ACHN (cell line): ENCODE measurements around the gene VAX1.
"Not testable (repeated sequence)": the region's sequence is repeated elsewhere in the genome, so short reads cannot be mapped to it uniquely, and the experiment has no call there.

Experiments
- DNase-seq: peaks from one replicate; pipeline ENCODE4 v3.0.0-alpha.2; 2015
- in situ Hi-C: cut with HindIII; loops from 2 replicates; pipeline ENCODE4 v1.10.0; 2017; ENCODE audit warnings: low sequenced_read_pairs, low pct_ligation_motif_present, low pct_unique_long_range_greater_than_20kb

The VAX1 gene

GRCh38 chr10:117138838-117139580, 939 bp upstream of the VAX1 start:
- no peak for DNase-seq
- in situ Hi-C loops = no loop called here

GRCh38 chr10:117137031-117137910, 799 bp downstream of the VAX1 start:
- in situ Hi-C loops = no loop called here
- DNase-seq = peak; percentile 61

- DNase-seq = no peak
- in situ Hi-C loops = no loop called here
Measured at GRCh38 chr10:117136391-117136975, 1.6 kb downstream of the VAX1 start.

- in situ Hi-C loops = no loop called here
- no peak for DNase-seq
Measured at GRCh38 chr10:117135480-117136140, 2.5 kb downstream of the VAX1 start.

GRCh38 chr10:117135026-117135372, 3.1 kb downstream of the VAX1 start:
- DNase-seq = no peak
- in situ Hi-C loops = no loop called here

- no peak for DNase-seq
Measured at GRCh38 chr10:117134306-117135025, 3.6 kb downstream of the VAX1 start.

GRCh38 chr10:117134056-117134305, 4.1 kb downstream of the VAX1 start:
- in situ Hi-C loops = no loop called here
- DNase-seq = no peak

More at GRCh38 chr10:117134306-117135025, 3.6 kb downstream of the VAX1 start:
- in situ Hi-C loops = no loop called here

GRCh38 chr10:117133273-117134055, 4.6 kb downstream of the VAX1 start:
- in situ Hi-C loops = no loop called here
- no peak for DNase-seq

- DNase-seq = no peak
- in situ Hi-C loops = no loop called here
Measured at GRCh38 chr10:117132751-117133231, 5.3 kb downstream of the VAX1 start.

- in situ Hi-C loops = no loop called here
- DNase-seq = no peak
Measured at GRCh38 chr10:117131376-117132327, 6.4 kb downstream of the VAX1 start.

GRCh38 chr10:117130862-117131375, 7.2 kb downstream of the VAX1 start:
- DNase-seq = no peak
- in situ Hi-C loops = no loop called here

GRCh38 chr10:117130346-117130745, 7.7 kb downstream of the VAX1 start:
- in situ Hi-C loops = no loop called here
- DNase-seq = no peak

GRCh38 chr10:117126645-117127044, 11.4 kb downstream of the VAX1 start:
- in situ Hi-C loops = not testable (repeated sequence)

GRCh38 chr10:117126034-117126433, 12.0 kb downstream of the VAX1 start:
- no peak for DNase-seq
- in situ Hi-C loops = no loop called here

More at GRCh38 chr10:117126645-117127044, 11.4 kb downstream of the VAX1 start:
- not testable (repeated sequence) for DNase-seq

GRCh38 chr10:117112220-117112619, 25.9 kb downstream of the VAX1 start:
- in situ Hi-C loops = no loop called here
- peak; percentile 37 for DNase-seq

- in situ Hi-C loops = no loop called here
- DNase-seq = no peak
Measured at GRCh38 chr10:117107238-117107637, 30.8 kb downstream of the VAX1 start.
